Activated T-cell treated with anti-CD3 and anti-CD28 coated beads, Interleukin-2, amount 50 U/mL, for 72 hours (primary cell): ENCODE results near the gene ARHGAP42. TPM values are rescaled to one million over a fixed set of nuclear protein-coding genes. Genes with fewer than 3 reads are reported as not detected.

Experiments
- ATAC-seq, 2 donors: fragments of 150-1000 bp; cut with Tn5 transposase; replicated peaks in 1 of 2; 2 replicates each; pipeline ENCODE4 v1.10.0; 2021; ENCODE audit warnings: moderate library complexity in 2 of 2, mild to moderate bottlenecking in 1 of 2
- DNase-seq, 2 donors: peaks; one replicate each; pipeline ENCODE4 v3.0.0; 2021 to 2022; ENCODE audit warnings: mixed read lengths in 1 of 2
- H3K27ac Mint-ChIP-seq: one replicate; pipeline ENCODE4 v1.8.0; 2022; ENCODE audit warnings: mild to moderate bottlenecking, moderate library complexity, mixed read lengths
- H3K27me3 Mint-ChIP-seq: one replicate; pipeline ENCODE4 v1.8.0; 2022; ENCODE audit warnings: low read depth, mixed read lengths
- H3K36me3 Mint-ChIP-seq, 2 donors: one replicate each; pipeline ENCODE4 v1.8.0; 2022; ENCODE audit warnings: mixed read lengths in 2 of 2, mild to moderate bottlenecking in 1 of 2; ENCODE audit not compliant: insufficient read depth in 2 of 2
- H3K4me1 Mint-ChIP-seq: one replicate; pipeline ENCODE4 v1.8.0; 2022; ENCODE audit warnings: low read depth, mixed read lengths
- H3K4me3 Mint-ChIP-seq, 2 donors: one replicate each; pipeline ENCODE4 v1.8.0; 2022; ENCODE audit warnings: mild to moderate bottlenecking in 2 of 2, mixed read lengths in 2 of 2, moderate library complexity in 2 of 2
- H3K9me3 Mint-ChIP-seq, 2 donors: one replicate each; pipeline ENCODE4 v1.8.0; 2022; ENCODE audit warnings: mixed read lengths in 2 of 2
- total RNA-seq, 2 donors: library from RNA; stranded (reverse); gene quantifications; one replicate each; pipeline ENCODE4 v1.2.3, GENCODE V29; 2022

The ARHGAP42 gene
- total RNA-seq, 2 donors from 2014 or later, result 0.28 TPM; not detected in 1

- ATAC-seq, result no peak
- H3K36me3 Mint-ChIP-seq, result no peaks in the 10 kb centered on the region
- H3K9me3 Mint-ChIP-seq, result peaks cover 2 to 3% of the 10 kb centered on the region in 2 donors
- H3K4me1 Mint-ChIP-seq, result no peaks in the 10 kb centered on the region
- no peak overlapping the region for H3K27ac Mint-ChIP-seq
- no peaks in the 10 kb centered on the region for H3K27me3 Mint-ChIP-seq
- DNase-seq, result no peak
- no peak overlapping the region for H3K4me3 Mint-ChIP-seq
Measured at GRCh38 chr11:100670140-100670539, 16.9 kb upstream of the ARHGAP42 start.

GRCh38 chr11:100671471-100671870, 15.6 kb upstream of the ARHGAP42 start:
- H3K36me3 Mint-ChIP-seq, result no peaks in the 10 kb centered on the region
- DNase-seq, result no peak
- no peaks in the 10 kb centered on the region for H3K4me1 Mint-ChIP-seq
- H3K9me3 Mint-ChIP-seq, result peaks cover 0 to 4% of the 10 kb centered on the region in 2 donors
- no peak overlapping the region for H3K27ac Mint-ChIP-seq
- no peaks in the 10 kb centered on the region for H3K27me3 Mint-ChIP-seq
- H3K4me3 Mint-ChIP-seq, result no peak overlapping the region
- no peak for ATAC-seq

GRCh38 chr11:100672498-100673033, 14.5 kb upstream of the ARHGAP42 start:
- Mint-ChIP-seq H3K9me3 (peaks cover 0 to 4% of the 10 kb centered on the region in 2 donors), H3K27ac (no peak overlapping the region), H3K36me3 (no peaks in the 10 kb centered on the region), H3K4me3 (no peak overlapping the region), H3K27me3 (no peaks in the 10 kb centered on the region), H3K4me1 (no peaks in the 10 kb centered on the region)
- DNase-seq, result no peak
- no peak for ATAC-seq

GRCh38 chr11:100673063-100673462, 14.0 kb upstream of the ARHGAP42 start:
- Mint-ChIP-seq H3K36me3 (no peaks in the 10 kb centered on the region), H3K4me3 (no peak overlapping the region), H3K4me1 (no peaks in the 10 kb centered on the region), H3K27ac (no peak overlapping the region), H3K27me3 (no peaks in the 10 kb centered on the region), H3K9me3 (peaks cover 0 to 4% of the 10 kb centered on the region in 2 donors)
- no peak for DNase-seq
- ATAC-seq, result no peak

- Mint-ChIP-seq H3K27ac (no peak overlapping the region), H3K4me1 (no peaks in the 10 kb centered on the region), H3K27me3 (no peaks in the 10 kb centered on the region), H3K36me3 (no peaks in the 10 kb centered on the region), H3K4me3 (no peak overlapping the region), H3K9me3 (peaks cover 0 to 4% of the 10 kb centered on the region in 2 donors)
- DNase-seq, result no peak
- no peak for ATAC-seq
Measured at GRCh38 chr11:100674212-100674611, 12.9 kb upstream of the ARHGAP42 start.

GRCh38 chr11:100675115-100675650, 11.9 kb upstream of the ARHGAP42 start:
- no peak overlapping the region for H3K27ac Mint-ChIP-seq
- no peaks in the 10 kb centered on the region for H3K27me3 Mint-ChIP-seq
- H3K4me3 Mint-ChIP-seq, result no peak overlapping the region
- no peaks in the 10 kb centered on the region for H3K4me1 Mint-ChIP-seq
- H3K36me3 Mint-ChIP-seq, result no peaks in the 10 kb centered on the region
- no peak for ATAC-seq
- peaks cover 0 to 4% of the 10 kb centered on the region in 2 donors for H3K9me3 Mint-ChIP-seq
- DNase-seq, result no peak

- Mint-ChIP-seq H3K4me1 (no peaks in the 10 kb centered on the region), H3K4me3 (no peak overlapping the region), H3K9me3 (peaks cover 2 to 4% of the 10 kb centered on the region in 2 donors), H3K27ac (no peak overlapping the region), H3K36me3 (no peaks in the 10 kb centered on the region), H3K27me3 (no peaks in the 10 kb centered on the region)
- ATAC-seq, result no peak
- no peak for DNase-seq
Measured at GRCh38 chr11:100676901-100677300, 10.2 kb upstream of the ARHGAP42 start.

GRCh38 chr11:100677796-100678195, 9.3 kb upstream of the ARHGAP42 start:
- H3K4me1 Mint-ChIP-seq, result no peaks in the 10 kb centered on the region
- H3K9me3 Mint-ChIP-seq, result peaks cover 2% of the 10 kb centered on the region in 2 donors
- no peaks in the 10 kb centered on the region for H3K27me3 Mint-ChIP-seq
- ATAC-seq (no peak), DNase-seq (no peak)
- no peak overlapping the region for H3K4me3 Mint-ChIP-seq
- no peak overlapping the region for H3K27ac Mint-ChIP-seq
- H3K36me3 Mint-ChIP-seq, result no peaks in the 10 kb centered on the region

- H3K36me3 Mint-ChIP-seq, result no peaks in the 10 kb centered on the region
- no peak overlapping the region for H3K27ac Mint-ChIP-seq
- H3K4me3 Mint-ChIP-seq, result no peak overlapping the region
- H3K27me3 Mint-ChIP-seq, result no peaks in the 10 kb centered on the region
- no peak for ATAC-seq
- no peak for DNase-seq
- H3K9me3 Mint-ChIP-seq, result peaks cover 2% of the 10 kb centered on the region in 2 donors
- peaks cover 9% of the 10 kb centered on the region for H3K4me1 Mint-ChIP-seq
Measured at GRCh38 chr11:100680070-100680469, 7.0 kb upstream of the ARHGAP42 start.

GRCh38 chr11:100681064-100681502, 6.0 kb upstream of the ARHGAP42 start:
- DNase-seq (no peak), ATAC-seq (no peak)
- Mint-ChIP-seq H3K9me3 (peaks cover 0 to 2% of the 10 kb centered on the region in 2 donors), H3K27ac (no peak overlapping the region), H3K36me3 (no peaks in the 10 kb centered on the region), H3K4me1 (peaks cover 9% of the 10 kb centered on the region), H3K27me3 (peaks cover 6% of the 10 kb centered on the region), H3K4me3 (no peak overlapping the region)

- H3K9me3 Mint-ChIP-seq, result peaks cover 0 to 2% of the 10 kb centered on the region in 2 donors
- H3K36me3 Mint-ChIP-seq, result no peaks in the 10 kb centered on the region
- peaks cover 14% of the 10 kb centered on the region for H3K27me3 Mint-ChIP-seq
- H3K4me3 Mint-ChIP-seq, result no peak overlapping the region
- no peak overlapping the region for H3K27ac Mint-ChIP-seq
- no peak for DNase-seq
- H3K4me1 Mint-ChIP-seq, result peaks cover 15% of the 10 kb centered on the region
- no peak for ATAC-seq
Measured at GRCh38 chr11:100682247-100682969, 4.7 kb upstream of the ARHGAP42 start.

GRCh38 chr11:100683126-100683525, 4.0 kb upstream of the ARHGAP42 start:
- Mint-ChIP-seq H3K4me1 (peaks cover 15% of the 10 kb centered on the region), H3K27ac (no peak overlapping the region), H3K9me3 (peaks cover 0 to 2% of the 10 kb centered on the region in 2 donors), H3K4me3 (no peak overlapping the region), H3K36me3 (peaks cover 0 to under 1% of the 10 kb centered on the region in 2 donors), H3K27me3 (peaks cover 20% of the 10 kb centered on the region)
- DNase-seq (no peak), ATAC-seq (no peak)

GRCh38 chr11:100684101-100685065, 2.7 kb upstream of the ARHGAP42 start:
- peaks cover 15% of the 10 kb centered on the region for H3K4me1 Mint-ChIP-seq
- H3K27me3 Mint-ChIP-seq, result peaks cover 33% of the 10 kb centered on the region
- peaks cover 0 to 2% of the 10 kb centered on the region in 2 donors for H3K36me3 Mint-ChIP-seq
- DNase-seq (no peak), ATAC-seq (peak; percentile 41 to 49)
- no peak overlapping the region for H3K4me3 Mint-ChIP-seq
- H3K27ac Mint-ChIP-seq, result no peak overlapping the region
- peaks cover 0 to 2% of the 10 kb centered on the region in 2 donors for H3K9me3 Mint-ChIP-seq
